ENCODE results near the gene SGF29.
A peak's percentile ranks its signal among the peaks of the same experiment; 100 is the strongest.
"Not testable (repeated sequence)": the region's sequence is repeated elsewhere in the genome, so short reads cannot be mapped to it uniquely, and the experiment has no call there.

The SGF29 gene

GRCh38 chr16:28534542-28535373 is 19.0 kb upstream of the SGF29 start:
- DNase-seq = no peak

GRCh38 chr16:28537076-28537475 is 16.6 kb upstream of the SGF29 start:
- peak; percentile 13 for DNase-seq

- DNase-seq = no peak
Measured at GRCh38 chr16:28537964-28538732, 15.6 kb upstream of the SGF29 start.

DNA sequence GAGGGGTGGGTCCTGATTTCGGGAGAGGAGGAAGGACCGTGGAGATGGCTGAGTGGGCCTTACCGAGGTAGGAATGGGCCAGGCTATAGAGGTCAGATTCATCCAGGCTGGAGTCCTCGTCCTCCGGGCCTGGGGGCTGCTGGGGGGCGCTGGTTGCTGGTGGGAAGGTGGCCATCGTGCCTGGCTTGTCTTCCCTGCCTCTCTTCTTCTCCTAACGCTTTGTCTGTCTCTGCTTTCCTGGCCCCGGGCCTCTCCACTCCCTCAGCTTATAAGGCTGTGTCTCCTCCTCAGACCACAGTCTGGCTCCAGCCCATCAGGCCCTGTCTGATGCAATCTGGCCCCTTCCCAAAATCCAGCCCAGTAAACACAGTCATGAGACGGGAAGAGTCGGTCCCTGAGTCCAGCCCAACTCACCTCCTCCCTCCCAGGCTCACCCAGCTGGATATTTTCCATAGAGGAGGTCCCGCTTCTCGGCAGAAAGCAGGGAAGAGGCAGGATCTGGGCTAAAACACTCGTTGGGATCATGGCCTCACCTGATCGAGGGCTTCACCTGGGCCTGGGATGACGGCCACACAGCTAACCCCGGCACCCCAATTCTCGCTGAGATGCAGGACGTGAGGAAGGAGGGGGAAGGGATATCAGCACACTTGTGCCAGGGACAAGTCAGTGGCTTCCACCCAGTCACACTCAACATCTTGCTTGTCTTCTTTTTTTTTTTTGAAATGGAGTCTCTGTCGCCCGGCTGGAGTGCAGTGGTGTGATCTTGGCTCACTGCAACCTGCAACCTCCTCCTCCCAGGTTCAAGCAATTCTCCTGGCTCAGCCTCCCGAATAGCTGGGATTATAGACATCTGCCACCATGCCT is 14.8 kb upstream of the SGF29 start, which contains the start of gene NUPR1:
Gene NUPR1, minus strand, starts transcription at position 242 of the 864 bp plus-strand sequence. Its CDS starts 67 bp downstream, at position 175.
- DNase-seq = no peak

GRCh38 chr16:28540346-28540745 is 13.4 kb upstream of the SGF29 start:
- DNase-seq = no peak

GRCh38 chr16:28542646-28543045 is 11.1 kb upstream of the SGF29 start:
- no peak for DNase-seq

GRCh38 chr16:28543072-28543471 is 10.6 kb upstream of the SGF29 start:
- peak; percentile 23 for DNase-seq

- DNase-seq = no peak
Measured at GRCh38 chr16:28544998-28545397, 8.7 kb upstream of the SGF29 start.

- DNase-seq = not testable (repeated sequence)
Measured at GRCh38 chr16:28545964-28546363, 7.8 kb upstream of the SGF29 start.

GRCh38 chr16:28546626-28547025 is 7.1 kb upstream of the SGF29 start:
- no peak for DNase-seq

- peak; percentile 10 for DNase-seq
Measured at GRCh38 chr16:28548306-28548802, 5.4 kb upstream of the SGF29 start.

- peak; percentile 57 for DNase-seq
Measured at GRCh38 chr16:28549301-28549899, 4.3 kb upstream of the SGF29 start.

GRCh38 chr16:28554634-28555423 is 1.1 kb downstream of the SGF29 start:
- peak; percentile 29 for DNase-seq

GRCh38 chr16:28555561-28555960 is 1.8 kb downstream of the SGF29 start:
- no peak for DNase-seq

DNA sequence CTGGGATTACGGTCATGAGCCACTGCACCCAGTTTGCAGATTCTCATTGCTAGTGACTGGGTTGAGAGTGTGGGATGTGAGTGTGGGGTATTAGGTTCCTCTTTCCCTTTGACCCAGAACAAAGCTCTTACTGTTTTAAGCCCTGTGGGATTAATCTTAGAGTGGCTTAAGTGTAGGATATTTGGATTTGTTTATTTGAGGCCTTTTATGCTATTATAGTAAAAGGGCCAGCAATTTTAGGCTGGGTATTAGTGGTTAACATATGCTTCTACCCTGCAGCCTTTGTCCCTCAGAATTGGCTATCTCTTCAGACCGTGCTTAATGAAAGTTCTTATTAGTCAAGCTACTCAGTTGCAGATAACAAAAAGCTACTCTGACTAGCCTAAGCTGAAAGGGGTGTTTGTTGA is 3.2 kb downstream of the SGF29 start:
- DNase-seq = no peak

DNA sequence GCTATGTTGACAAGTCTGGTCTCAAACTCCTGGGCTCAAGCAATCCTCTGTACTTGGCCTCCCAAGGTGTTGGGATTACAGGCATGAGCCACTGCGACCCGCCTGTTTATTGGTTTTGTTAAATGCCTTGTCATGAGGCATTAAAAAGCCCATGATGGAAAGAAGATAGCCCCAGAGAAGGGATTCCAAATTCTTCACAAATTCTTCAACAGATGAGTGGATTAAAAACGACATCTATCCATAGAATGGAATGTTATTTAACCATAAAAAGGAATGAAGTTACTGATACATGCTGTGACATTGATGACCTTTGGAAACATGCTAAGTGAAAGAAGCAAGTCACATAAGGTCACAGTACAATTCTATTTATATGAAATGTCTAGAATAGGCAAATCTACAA is 4.7 kb downstream of the SGF29 start:
- no peak for DNase-seq

DNA sequence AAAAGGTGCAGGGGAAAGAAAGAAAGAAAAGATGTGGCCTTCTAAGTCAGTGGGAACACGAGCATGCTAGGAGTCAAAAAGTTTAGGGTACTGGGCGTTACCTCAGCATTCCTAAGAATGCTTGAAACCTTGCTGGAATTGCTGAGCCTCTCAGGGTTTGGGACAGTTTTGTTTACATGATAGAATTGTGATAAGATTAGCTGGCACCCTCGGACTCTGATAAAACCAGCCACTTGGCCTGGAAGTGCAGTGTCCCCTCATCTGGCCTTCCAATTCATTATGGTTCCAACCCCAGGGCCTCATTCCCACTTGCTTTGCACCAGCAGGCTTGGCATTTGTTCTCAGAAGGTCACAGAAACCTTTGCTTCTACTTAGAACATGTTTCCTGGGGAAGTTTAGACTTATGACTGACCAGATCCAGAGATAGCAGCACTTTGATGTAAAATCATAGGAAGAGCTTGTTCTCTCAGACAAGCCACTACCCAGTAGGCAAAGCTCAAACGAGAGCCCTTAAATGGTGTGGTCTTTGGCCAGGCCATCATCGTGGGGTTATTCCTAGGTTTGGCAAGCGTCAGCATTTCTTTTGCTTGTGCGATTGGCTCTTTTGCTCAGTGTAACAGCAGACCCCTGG is 8.0 kb downstream of the SGF29 start:
- DNase-seq = no peak

DNA sequence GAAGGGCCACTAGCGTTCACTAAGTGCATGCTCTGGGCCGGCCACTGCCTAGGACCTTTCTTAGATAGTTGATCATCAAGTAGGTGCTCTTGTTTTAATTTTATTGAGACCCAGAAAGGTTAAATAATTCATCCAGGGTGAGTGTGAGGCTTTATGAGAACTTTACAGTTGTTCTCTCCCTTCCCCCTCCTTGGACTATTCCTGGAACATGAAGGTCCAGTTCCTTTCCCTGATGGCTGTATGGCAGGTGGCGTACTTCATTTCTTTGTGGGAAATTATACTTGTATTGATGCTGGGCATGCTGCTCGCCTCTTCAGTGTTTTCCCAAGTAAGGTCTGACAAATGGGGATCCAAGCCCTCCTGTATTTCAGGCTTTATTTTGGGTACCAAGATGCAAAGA is 8.5 kb downstream of the SGF29 start:
- DNase-seq = no peak

- DNase-seq = no peak
Measured at GRCh38 chr16:28563218-28563617, 9.5 kb downstream of the SGF29 start.

GRCh38 chr16:28566233-28566925 is 12.7 kb downstream of the SGF29 start:
- DNase-seq = not testable (repeated sequence)

All from NCI-H146 (cell line).